Measurements from ENCODE around the gene RAB3IL1. TPM values are rescaled to one million over a fixed set of nuclear protein-coding genes. Genes with fewer than 3 reads are reported as not detected.
A peak's percentile ranks its signal among the peaks of the same experiment; 100 is the strongest.
"Not testable (repeated sequence)": the region's sequence is repeated elsewhere in the genome, so short reads cannot be mapped to it uniquely, and the experiment has no call there.

RAB3IL1 gene, protein sequence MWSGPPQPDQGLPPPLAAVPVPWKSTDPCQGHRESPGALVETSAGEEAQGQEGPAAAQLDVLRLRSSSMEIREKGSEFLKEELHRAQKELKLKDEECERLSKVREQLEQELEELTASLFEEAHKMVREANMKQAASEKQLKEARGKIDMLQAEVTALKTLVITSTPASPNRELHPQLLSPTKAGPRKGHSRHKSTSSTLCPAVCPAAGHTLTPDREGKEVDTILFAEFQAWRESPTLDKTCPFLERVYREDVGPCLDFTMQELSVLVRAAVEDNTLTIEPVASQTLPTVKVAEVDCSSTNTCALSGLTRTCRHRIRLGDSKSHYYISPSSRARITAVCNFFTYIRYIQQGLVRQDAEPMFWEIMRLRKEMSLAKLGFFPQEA
- polyA plus RNA-seq (2013, experiment 1 of 2): 6.9 TPM
- polyA plus RNA-seq (2013, experiment 2 of 2): 5.0 TPM

DNA sequence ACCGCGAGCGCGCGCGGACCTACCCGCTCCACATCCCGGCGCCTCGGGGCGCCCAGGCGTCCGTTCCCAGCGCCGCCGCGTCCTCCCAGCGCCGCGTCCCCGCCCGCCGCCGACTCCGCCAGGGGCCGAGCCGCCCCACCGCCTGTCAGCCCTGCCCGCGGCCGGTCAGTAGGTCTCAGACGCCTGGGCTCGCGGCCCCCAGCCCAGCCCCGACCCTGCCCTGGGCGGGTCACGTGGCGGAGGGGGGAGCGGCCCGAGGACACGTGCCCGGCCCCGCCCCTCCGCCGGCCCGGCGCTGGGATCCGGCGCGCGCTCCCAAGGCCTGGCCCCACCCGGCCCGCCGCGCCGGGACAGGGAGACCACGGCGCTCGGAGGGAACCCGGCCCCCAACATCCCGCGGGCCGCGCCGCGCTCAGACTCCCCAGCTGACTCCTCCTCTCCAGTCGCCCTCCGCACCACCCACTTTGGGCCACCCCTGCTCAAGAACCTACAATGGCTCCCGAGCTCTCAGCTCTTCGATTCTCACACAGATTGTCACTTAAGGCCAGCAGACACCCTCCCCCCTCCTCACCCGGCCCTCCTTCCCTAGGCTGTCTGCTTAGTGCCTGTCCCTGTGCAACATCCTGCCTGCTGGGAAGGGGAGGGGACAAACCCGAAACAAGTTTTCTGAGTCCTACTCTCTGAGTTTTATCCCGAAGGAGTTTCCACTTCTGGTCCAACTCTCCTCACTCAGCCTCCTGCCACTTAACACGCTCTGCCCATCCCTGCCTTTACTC, at the start of gene RAB3IL1:
TSS of gene RAB3IL1 (minus strand) at position 233 of the 776 bp plus-strand sequence. CDS start at position 34, 199 bp downstream.
- H3K27ac ChIP-seq (ENCODE audit: low read depth, low read length, severe bottlenecking): no peak within 1 kb of the TSS
- H3K4me1 ChIP-seq (ENCODE audit: control insufficient read depth, insufficient read depth, low read length, poor library complexity, severe bottlenecking): peaks cover under 1% of the 10 kb centered on the region
- H3K9me3 ChIP-seq (ENCODE audit: control insufficient read depth, low read length): no peaks in the 10 kb centered on the region
- WGBS, 2 experiments (ENCODE audit: insufficient coverage in 2 of 2): 4 to 5% methylated on average over 58 to 64 of the region's 74 CpGs
- peak within 1 kb of the TSS; percentile 40 for H3K4me3 ChIP-seq (ENCODE audit: extremely low read depth, insufficient read depth, low read length, poor library complexity, severe bottlenecking)
- H3K36me3 ChIP-seq (ENCODE audit: control insufficient read depth, insufficient read depth, low read length): no peaks in the 10 kb centered on the region

- Histone ChIP-seq H3K9me3 (ENCODE audit: control insufficient read depth, low read length) (no peaks in the 10 kb centered on the region), H3K36me3 (ENCODE audit: control insufficient read depth, insufficient read depth, low read length) (peaks cover 39% of the 10 kb centered on the region), H3K4me3 (ENCODE audit: extremely low read depth, insufficient read depth, low read length, poor library complexity, severe bottlenecking) (peak overlapping the region; percentile 99), H3K4me1 (ENCODE audit: control insufficient read depth, insufficient read depth, low read length, poor library complexity, severe bottlenecking) (peaks cover 8% of the 10 kb centered on the region), H3K27ac (ENCODE audit: low read depth, low read length, severe bottlenecking) (peak overlapping the region; percentile 84)
- WGBS, 2 experiments (ENCODE audit: insufficient coverage in 2 of 2): 0 to 1% methylated on average over 6 to 13 of the region's 13 CpGs
Observed at GRCh38 chr11:61966734-61967115, 49.4 kb upstream of the RAB3IL1 start.

GRCh38 chr11:61964666-61965271, 47.4 kb upstream of the RAB3IL1 start:
- H3K4me3 ChIP-seq (ENCODE audit: extremely low read depth, insufficient read depth, low read length, poor library complexity, severe bottlenecking); H3K27ac ChIP-seq (ENCODE audit: low read depth, low read length, severe bottlenecking); H3K9me3 ChIP-seq (ENCODE audit: control insufficient read depth, low read length); H3K4me1 ChIP-seq (ENCODE audit: control insufficient read depth, insufficient read depth, low read length, poor library complexity, severe bottlenecking): not testable (repeated sequence)
- peaks cover 39% of the 10 kb centered on the region for H3K36me3 ChIP-seq (ENCODE audit: control insufficient read depth, insufficient read depth, low read length)
- 95 to 96% methylated on average over 4 to 7 of the region's 9 CpGs for WGBS, 2 experiments (ENCODE audit: insufficient coverage in 2 of 2)

- Histone ChIP-seq H3K36me3 (ENCODE audit: control insufficient read depth, insufficient read depth, low read length) (peaks cover 39% of the 10 kb centered on the region), H3K27ac (ENCODE audit: low read depth, low read length, severe bottlenecking) (no peak overlapping the region), H3K4me1 (ENCODE audit: control insufficient read depth, insufficient read depth, low read length, poor library complexity, severe bottlenecking) (peaks cover 3% of the 10 kb centered on the region), H3K4me3 (ENCODE audit: extremely low read depth, insufficient read depth, low read length, poor library complexity, severe bottlenecking) (no peak overlapping the region), H3K9me3 (ENCODE audit: control insufficient read depth, low read length) (no peaks in the 10 kb centered on the region)
- WGBS, 2 experiments (ENCODE audit: insufficient coverage in 2 of 2): 88 to 89% methylated on average over 1 of the region's 4 CpGs
Observed at GRCh38 chr11:61964058-61964665, 46.8 kb upstream of the RAB3IL1 start.

DNA sequence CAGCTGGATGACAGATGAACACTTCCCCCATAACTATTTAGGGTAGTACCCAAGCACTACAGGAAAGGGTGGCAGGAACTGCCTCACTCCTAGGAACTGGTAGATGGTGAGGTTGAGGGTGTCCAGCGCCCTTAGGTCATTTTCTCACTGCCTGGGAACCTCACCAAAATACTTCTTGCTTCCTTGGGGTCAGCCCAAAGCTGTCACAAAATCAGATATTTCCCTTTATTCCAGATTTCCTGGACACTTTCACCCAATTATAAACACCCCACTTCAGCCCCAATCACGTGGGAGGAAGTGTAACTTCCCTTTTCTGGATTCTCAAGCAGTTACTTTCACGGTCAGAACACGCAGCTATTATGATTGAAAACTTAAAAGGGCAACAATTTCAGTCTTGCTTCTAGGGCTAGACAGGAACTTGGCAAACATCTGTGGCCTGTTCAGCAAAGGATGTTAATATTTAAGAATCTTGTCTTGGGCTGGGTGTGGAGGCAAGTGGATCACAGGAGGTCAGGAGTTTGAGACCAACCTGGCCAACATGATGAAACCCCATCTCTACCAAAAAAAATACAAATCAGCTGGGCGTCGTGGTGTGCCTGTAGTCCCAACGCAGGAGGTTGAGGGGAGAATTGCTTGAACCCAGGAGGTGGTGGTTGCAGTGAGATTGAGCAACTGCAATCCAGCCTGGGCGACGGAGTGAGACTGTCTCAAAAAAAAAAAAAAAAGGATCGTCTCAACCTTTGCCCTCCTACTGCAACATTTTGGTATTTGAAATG, 46.1 kb upstream of the RAB3IL1 start:
- WGBS, 2 experiments (ENCODE audit: insufficient coverage in 2 of 2): 92 to 94% methylated on average over 3 to 5 of the region's 10 CpGs
- Histone ChIP-seq H3K27ac (ENCODE audit: low read depth, low read length, severe bottlenecking) (no peak overlapping the region), H3K36me3 (ENCODE audit: control insufficient read depth, insufficient read depth, low read length) (peaks cover 39% of the 10 kb centered on the region), H3K4me1 (ENCODE audit: control insufficient read depth, insufficient read depth, low read length, poor library complexity, severe bottlenecking) (peaks cover under 1% of the 10 kb centered on the region), H3K9me3 (ENCODE audit: control insufficient read depth, low read length) (no peaks in the 10 kb centered on the region), H3K4me3 (ENCODE audit: extremely low read depth, insufficient read depth, low read length, poor library complexity, severe bottlenecking) (no peak overlapping the region)

- Histone ChIP-seq H3K9me3 (ENCODE audit: control insufficient read depth, low read length) (no peaks in the 10 kb centered on the region), H3K4me3 (ENCODE audit: extremely low read depth, insufficient read depth, low read length, poor library complexity, severe bottlenecking) (no peak overlapping the region), H3K36me3 (ENCODE audit: control insufficient read depth, insufficient read depth, low read length) (peaks cover 39% of the 10 kb centered on the region), H3K27ac (ENCODE audit: low read depth, low read length, severe bottlenecking) (no peak overlapping the region), H3K4me1 (ENCODE audit: control insufficient read depth, insufficient read depth, low read length, poor library complexity, severe bottlenecking) (no peaks in the 10 kb centered on the region)
- 88 to 96% methylated on average over 2 to 3 of the region's 3 CpGs for WGBS, 2 experiments (ENCODE audit: insufficient coverage in 2 of 2)
Observed at GRCh38 chr11:61963016-61963281, 45.6 kb upstream of the RAB3IL1 start.

DNA sequence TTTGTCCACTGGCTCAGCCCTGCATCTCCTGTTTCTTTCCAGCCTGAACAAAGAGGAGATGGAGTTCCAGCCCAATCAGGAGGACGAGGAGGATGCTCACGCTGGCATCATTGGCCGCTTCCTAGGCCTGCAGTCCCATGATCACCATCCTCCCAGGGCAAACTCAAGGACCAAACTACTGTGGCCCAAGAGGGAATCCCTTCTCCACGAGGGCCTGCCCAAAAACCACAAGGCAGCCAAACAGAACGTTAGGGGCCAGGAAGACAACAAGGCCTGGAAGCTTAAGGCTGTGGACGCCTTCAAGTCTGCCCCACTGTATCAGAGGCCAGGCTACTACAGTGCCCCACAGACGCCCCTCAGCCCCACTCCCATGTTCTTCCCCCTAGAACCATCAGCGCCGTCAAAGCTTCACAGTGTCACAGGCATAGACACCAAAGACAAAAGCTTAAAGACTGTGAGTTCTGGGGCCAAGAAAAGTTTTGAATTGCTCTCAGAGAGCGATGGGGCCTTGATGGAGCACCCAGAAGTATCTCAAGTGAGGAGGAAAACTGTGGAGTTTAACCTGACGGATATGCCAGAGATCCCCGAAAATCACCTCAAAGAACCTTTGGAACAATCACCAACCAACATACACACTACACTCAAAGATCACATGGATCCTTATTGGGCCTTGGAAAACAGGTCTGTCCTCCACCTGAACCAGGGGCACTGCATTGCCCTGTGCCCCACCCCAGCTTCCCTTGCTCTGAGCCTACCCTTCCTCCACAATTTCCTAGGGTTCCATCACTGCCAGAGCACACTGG, 45.0 kb upstream of the RAB3IL1 start:
- no peak overlapping the region for H3K4me3 ChIP-seq (ENCODE audit: extremely low read depth, insufficient read depth, low read length, poor library complexity, severe bottlenecking)
- no peak overlapping the region for H3K27ac ChIP-seq (ENCODE audit: low read depth, low read length, severe bottlenecking)
- WGBS, 2 experiments (ENCODE audit: insufficient coverage in 2 of 2): 90 to 94% methylated on average over 8 to 9 of the region's 12 CpGs
- peaks cover 39% of the 10 kb centered on the region for H3K36me3 ChIP-seq (ENCODE audit: control insufficient read depth, insufficient read depth, low read length)
- H3K9me3 ChIP-seq (ENCODE audit: control insufficient read depth, low read length): no peaks in the 10 kb centered on the region
- no peaks in the 10 kb centered on the region for H3K4me1 ChIP-seq (ENCODE audit: control insufficient read depth, insufficient read depth, low read length, poor library complexity, severe bottlenecking)

DNA sequence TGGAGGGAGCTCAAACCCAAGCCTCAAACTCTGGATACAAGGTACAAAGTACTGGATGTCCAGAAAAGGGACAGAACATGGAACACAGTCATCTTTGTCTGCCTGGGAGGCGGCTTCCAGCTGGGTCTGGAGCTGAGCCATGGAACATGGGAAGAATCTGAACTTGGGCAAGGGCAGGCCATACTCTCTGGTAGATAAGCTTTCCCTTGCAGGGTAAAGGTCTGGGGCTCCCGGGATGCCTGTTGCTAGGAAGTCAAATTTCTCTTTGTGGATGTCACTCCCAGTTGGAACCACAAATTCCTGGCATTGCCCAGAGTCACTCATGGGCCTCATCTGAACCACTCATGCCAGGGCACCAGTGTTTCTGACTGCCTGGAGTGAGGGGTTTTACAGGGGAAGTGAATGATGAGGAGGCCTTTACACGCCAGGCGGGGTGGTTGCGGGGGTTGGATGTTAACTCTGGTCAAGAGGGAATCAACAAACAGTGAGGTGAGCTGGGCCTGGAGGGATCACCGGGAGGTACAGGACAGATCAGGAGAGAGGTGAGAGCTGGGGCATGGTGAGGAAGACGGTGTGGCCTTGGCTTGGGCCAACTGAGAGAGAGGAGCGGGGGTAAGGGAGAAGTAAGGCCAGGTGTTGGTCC, 44.3 kb upstream of the RAB3IL1 start:
- Histone ChIP-seq H3K27ac (ENCODE audit: low read depth, low read length, severe bottlenecking) (no peak overlapping the region), H3K4me1 (ENCODE audit: control insufficient read depth, insufficient read depth, low read length, poor library complexity, severe bottlenecking) (no peaks in the 10 kb centered on the region), H3K36me3 (ENCODE audit: control insufficient read depth, insufficient read depth, low read length) (peaks cover 39% of the 10 kb centered on the region), H3K4me3 (ENCODE audit: extremely low read depth, insufficient read depth, low read length, poor library complexity, severe bottlenecking) (no peak overlapping the region), H3K9me3 (ENCODE audit: control insufficient read depth, low read length) (no peaks in the 10 kb centered on the region)
- WGBS, 2 experiments (ENCODE audit: insufficient coverage in 2 of 2): 93 to 99% methylated on average over 7 to 8 of the region's 8 CpGs

DNA sequence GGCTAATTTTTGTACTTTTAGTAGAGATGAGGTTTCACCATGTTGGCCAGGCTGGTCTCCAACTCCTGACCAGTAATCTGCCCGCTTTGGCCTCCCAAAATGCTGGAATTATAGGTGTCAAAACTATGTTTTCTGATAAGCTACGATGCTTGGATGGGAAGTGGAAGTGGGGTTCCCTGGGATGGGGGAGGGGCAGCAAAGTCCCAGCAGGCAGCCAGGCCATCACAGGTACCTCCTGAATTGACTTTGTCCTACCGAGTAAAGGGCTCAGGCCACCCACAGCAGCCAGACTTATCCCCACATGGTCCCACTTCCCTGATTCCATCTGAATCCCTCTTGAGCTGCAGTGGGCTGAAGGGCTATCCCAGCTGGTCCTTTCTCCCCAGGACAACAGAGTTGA, 43.2 kb upstream of the RAB3IL1 start:
- no peaks in the 10 kb centered on the region for H3K4me1 ChIP-seq (ENCODE audit: control insufficient read depth, insufficient read depth, low read length, poor library complexity, severe bottlenecking)
- H3K27ac ChIP-seq (ENCODE audit: low read depth, low read length, severe bottlenecking): no peak overlapping the region
- no peak overlapping the region for H3K4me3 ChIP-seq (ENCODE audit: extremely low read depth, insufficient read depth, low read length, poor library complexity, severe bottlenecking)
- H3K36me3 ChIP-seq (ENCODE audit: control insufficient read depth, insufficient read depth, low read length): peaks cover 30% of the 10 kb centered on the region
- WGBS, 2 experiments (ENCODE audit: insufficient coverage in 2 of 2): 94 to 100% methylated on average over 2 to 3 of the region's 3 CpGs
- no peaks in the 10 kb centered on the region for H3K9me3 ChIP-seq (ENCODE audit: control insufficient read depth, low read length)
